HEK293 (cell line): Measurements from ENCODE around the gene TMEM143.

Experiments
- MZF1 ChIP-seq: fragments of 450-650 bp; formaldehyde crosslinking; IDR thresholded peaks from 2 replicates; pipeline ENCODE4 v1.5.1; 2017; ENCODE audit warnings: missing biosample characterization, missing genetic modification characterization, borderline replicate concordance
- OVOL3 ChIP-seq: fragments of 450-650 bp; formaldehyde crosslinking; IDR thresholded peaks from 2 replicates; pipeline ENCODE4 v1.5.1; 2016; ENCODE audit warnings: missing biosample characterization, missing genetic modification characterization
- PBX3 ChIP-seq: sonication (generic); formaldehyde crosslinking; IDR thresholded peaks from 2 replicates; pipeline ENCODE4 v1.8.1; 2022; ENCODE audit warnings: mild to moderate bottlenecking, moderate library complexity, missing genetic modification reagents
- REPIN1 ChIP-seq: fragments of 450-650 bp; formaldehyde crosslinking; IDR thresholded peaks from 2 replicates; pipeline ENCODE4 v1.5.1; 2017; ENCODE audit warnings: missing biosample characterization, missing genetic modification characterization, low read depth
- ZBTB11 ChIP-seq: fragments of 450-650 bp; formaldehyde crosslinking; conservative IDR thresholded peaks from 2 replicates; pipeline ENCODE4 v1.5.1; 2016; ENCODE audit warnings: low read depth, missing biosample characterization, missing genetic modification characterization
- ZBTB49 ChIP-seq: fragments of 450-650 bp; formaldehyde crosslinking; IDR thresholded peaks from 2 replicates; pipeline ENCODE4 v1.5.1; 2016; ENCODE audit warnings: missing biosample characterization, missing genetic modification characterization, low read depth
- ZNF169 ChIP-seq: fragments of 450-650 bp; formaldehyde crosslinking; IDR thresholded peaks from 2 replicates; pipeline ENCODE4 v1.5.1; 2016; ENCODE audit warnings: missing biosample characterization, missing genetic modification characterization
- ZNF175 ChIP-seq: fragments of 450-650 bp; formaldehyde crosslinking; IDR thresholded peaks from 2 replicates; pipeline ENCODE4 v1.5.1; 2016; ENCODE audit warnings: missing biosample characterization, missing genetic modification characterization
- ZNF239 ChIP-seq: fragments of 450-650 bp; formaldehyde crosslinking; IDR thresholded peaks from 2 replicates; pipeline ENCODE4 v1.5.1; 2016; ENCODE audit warnings: missing biosample characterization, missing genetic modification characterization
- ZNF48 ChIP-seq: fragments of 450-650 bp; formaldehyde crosslinking; IDR thresholded peaks from 2 replicates; pipeline ENCODE4 v1.5.1; 2016; ENCODE audit warnings: missing biosample characterization, missing genetic modification characterization
- ZNF529 ChIP-seq: fragments of 450-650 bp; formaldehyde crosslinking; IDR thresholded peaks from 2 replicates; pipeline ENCODE4 v1.5.1; 2017; ENCODE audit warnings: missing genetic modification characterization, missing biosample characterization; ENCODE audit not compliant: insufficient replicate concordance
- ZNF558 ChIP-seq: fragments of 450-650 bp; formaldehyde crosslinking; IDR thresholded peaks from 2 replicates; pipeline ENCODE4 v1.5.1; 2016; ENCODE audit warnings: missing biosample characterization, missing genetic modification characterization
- ZNF629 ChIP-seq: fragments of 450-650 bp; formaldehyde crosslinking; IDR thresholded peaks from 2 replicates; pipeline ENCODE4 v1.5.1; 2017; ENCODE audit warnings: missing biosample characterization, missing genetic modification characterization
- ZNF768 ChIP-seq: fragments of 450-650 bp; formaldehyde crosslinking; IDR thresholded peaks from 2 replicates; pipeline ENCODE4 v1.5.1; 2018; ENCODE audit warnings: missing biosample characterization, mild to moderate bottlenecking, missing genetic modification characterization
- ZNF776 ChIP-seq: fragments of 450-650 bp; formaldehyde crosslinking; IDR thresholded peaks from 2 replicates; pipeline ENCODE4 v1.5.0; 2017; ENCODE audit warnings: missing biosample characterization, missing genetic modification characterization, borderline replicate concordance
- ZNF785 ChIP-seq: fragments of 450-650 bp; formaldehyde crosslinking; IDR thresholded peaks from 2 replicates; pipeline ENCODE4 v1.5.1; 2016; ENCODE audit warnings: missing biosample characterization, missing genetic modification characterization
- TF ChIP-seq, protein P1 (sequence below): fragments of 450-650 bp; formaldehyde crosslinking; IDR thresholded peaks from 2 replicates; pipeline ENCODE4 v1.5.1; 2016; ENCODE audit warnings: missing biosample characterization, missing genetic modification characterization
- TF ChIP-seq, protein P2 (sequence below): fragments of 450-650 bp; formaldehyde crosslinking; IDR thresholded peaks from 2 replicates; pipeline ENCODE4 v1.5.1; 2016; ENCODE audit warnings: missing biosample characterization, missing genetic modification characterization
- TF ChIP-seq, protein P3 (sequence below): fragments of 450-650 bp; IDR thresholded peaks from 2 replicates; pipeline ENCODE4 v1.5.1; 2018; ENCODE audit warnings: missing biosample characterization, mild to moderate bottlenecking, missing genetic modification characterization
- TF ChIP-seq, protein P4 (sequence below): fragments of 450-650 bp; formaldehyde crosslinking; IDR thresholded peaks from 2 replicates; pipeline ENCODE4 v1.5.1; 2016; ENCODE audit warnings: missing biosample characterization, missing genetic modification characterization

TMEM143 gene

DNA sequence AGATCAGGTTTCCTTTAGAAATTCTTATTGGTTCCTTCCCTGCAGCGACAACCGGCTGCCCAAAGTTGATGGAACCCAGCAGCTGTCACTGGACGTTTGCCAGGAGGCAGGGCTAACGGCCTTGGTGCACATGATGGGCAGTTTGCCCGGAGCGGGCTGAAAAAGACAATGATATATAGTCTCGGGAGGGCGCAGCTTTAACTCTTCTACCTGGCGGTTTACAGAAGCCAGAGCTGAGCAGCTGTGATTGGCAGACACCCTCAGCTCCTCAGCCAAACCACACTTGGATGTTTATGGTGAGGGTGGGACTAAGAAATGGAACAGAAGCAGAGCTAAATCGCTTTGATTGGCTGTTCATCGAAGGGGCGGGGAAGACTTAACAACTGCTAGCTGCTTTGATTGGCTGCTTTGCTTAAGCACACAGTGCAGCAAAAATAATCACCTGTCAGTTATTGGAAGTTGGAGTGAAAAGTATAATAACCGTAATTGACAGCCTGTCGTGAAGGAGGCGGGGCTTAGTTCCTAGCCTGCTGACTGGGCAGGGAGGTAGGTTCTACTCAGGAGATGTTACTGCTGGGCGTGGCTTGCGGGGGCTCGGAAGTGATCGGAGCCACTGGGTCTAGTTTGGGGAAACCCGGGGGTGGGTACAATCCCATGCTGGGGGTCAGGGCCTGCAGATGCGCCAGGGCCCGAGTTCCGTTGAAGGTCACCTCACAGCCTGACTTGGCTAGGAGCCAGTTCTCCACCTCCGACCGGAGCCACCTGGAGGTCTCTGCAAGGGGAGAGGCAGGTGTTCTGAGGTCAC lies 30.9 kb downstream of the TMEM143 start (continued):
- TF ChIP-seq, protein P1, sequence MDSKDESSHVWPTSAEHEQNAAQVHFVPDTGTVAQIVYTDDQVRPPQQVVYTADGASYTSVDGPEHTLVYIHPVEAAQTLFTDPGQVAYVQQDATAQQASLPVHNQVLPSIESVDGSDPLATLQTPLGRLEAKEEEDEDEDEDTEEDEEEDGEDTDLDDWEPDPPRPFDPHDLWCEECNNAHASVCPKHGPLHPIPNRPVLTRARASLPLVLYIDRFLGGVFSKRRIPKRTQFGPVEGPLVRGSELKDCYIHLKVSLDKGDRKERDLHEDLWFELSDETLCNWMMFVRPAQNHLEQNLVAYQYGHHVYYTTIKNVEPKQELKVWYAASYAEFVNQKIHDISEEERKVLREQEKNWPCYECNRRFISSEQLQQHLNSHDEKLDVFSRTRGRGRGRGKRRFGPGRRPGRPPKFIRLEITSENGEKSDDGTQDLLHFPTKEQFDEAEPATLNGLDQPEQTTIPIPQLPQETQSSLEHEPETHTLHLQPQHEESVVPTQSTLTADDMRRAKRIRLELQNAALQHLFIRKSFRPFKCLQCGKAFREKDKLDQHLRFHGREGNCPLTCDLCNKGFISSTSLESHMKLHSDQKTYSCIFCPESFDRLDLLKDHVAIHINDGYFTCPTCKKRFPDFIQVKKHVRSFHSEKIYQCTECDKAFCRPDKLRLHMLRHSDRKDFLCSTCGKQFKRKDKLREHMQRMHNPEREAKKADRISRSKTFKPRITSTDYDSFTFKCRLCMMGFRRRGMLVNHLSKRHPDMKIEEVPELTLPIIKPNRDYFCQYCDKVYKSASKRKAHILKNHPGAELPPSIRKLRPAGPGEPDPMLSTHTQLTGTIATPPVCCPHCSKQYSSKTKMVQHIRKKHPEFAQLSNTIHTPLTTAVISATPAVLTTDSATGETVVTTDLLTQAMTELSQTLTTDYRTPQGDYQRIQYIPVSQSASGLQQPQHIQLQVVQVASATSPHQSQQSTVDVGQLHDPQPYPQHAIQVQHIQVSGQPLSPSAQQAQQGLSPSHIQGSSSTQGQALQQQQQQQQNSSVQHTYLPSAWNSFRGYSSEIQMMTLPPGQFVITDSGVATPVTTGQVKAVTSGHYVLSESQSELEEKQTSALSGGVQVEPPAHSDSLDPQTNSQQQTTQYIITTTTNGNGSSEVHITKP (tag by site-specific recombination) = peak; percentile 78
- TF ChIP-seq, protein P2, sequence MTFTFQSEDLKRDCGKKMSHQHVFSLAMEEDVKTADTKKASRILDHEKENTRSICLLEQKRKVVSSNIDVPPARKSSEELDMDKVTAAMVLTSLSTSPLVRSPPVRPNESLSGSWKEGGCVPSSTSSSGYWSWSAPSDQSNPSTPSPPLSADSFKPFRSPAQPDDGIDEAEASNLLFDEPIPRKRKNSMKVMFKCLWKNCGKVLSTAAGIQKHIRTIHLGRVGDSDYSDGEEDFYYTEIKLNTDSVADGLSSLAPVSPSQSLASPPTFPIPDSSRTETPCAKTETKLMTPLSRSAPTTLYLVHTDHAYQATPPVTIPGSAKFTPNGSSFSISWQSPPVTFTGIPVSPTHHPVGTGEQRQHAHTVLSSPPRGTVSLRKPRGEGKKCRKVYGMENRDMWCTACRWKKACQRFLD (tag by site-specific recombination) = no peak
- TF ChIP-seq PBX3 (CRISPR knock-in tag) = peak; percentile 85
- TF ChIP-seq, protein P3, sequence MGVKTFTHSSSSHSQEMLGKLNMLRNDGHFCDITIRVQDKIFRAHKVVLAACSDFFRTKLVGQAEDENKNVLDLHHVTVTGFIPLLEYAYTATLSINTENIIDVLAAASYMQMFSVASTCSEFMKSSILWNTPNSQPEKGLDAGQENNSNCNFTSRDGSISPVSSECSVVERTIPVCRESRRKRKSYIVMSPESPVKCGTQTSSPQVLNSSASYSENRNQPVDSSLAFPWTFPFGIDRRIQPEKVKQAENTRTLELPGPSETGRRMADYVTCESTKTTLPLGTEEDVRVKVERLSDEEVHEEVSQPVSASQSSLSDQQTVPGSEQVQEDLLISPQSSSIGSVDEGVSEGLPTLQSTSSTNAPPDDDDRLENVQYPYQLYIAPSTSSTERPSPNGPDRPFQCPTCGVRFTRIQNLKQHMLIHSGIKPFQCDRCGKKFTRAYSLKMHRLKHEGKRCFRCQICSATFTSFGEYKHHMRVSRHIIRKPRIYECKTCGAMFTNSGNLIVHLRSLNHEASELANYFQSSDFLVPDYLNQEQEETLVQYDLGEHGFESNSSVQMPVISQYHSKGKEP (tag by site-specific recombination) = peak; percentile 90
- TF ChIP-seq ZNF169 = no peak
- TF ChIP-seq ZNF785 (tag by site-specific recombination) = no peak
- peak; percentile 61 for TF ChIP-seq ZNF629
- TF ChIP-seq ZNF558 (tag by site-specific recombination) = no peak
- TF ChIP-seq ZBTB49 = no peak
- TF ChIP-seq ZNF175 (tag by site-specific recombination) = no peak
- TF ChIP-seq REPIN1 (tag by site-specific recombination) = no peak
- no peak for TF ChIP-seq ZNF776 (tag by site-specific recombination)
- no peak for TF ChIP-seq ZNF529
- TF ChIP-seq OVOL3 (tag by site-specific recombination) = peak; percentile 83; the same call in 1 of the 2 replicates
- TF ChIP-seq ZNF768 (tag by site-specific recombination) = no peak
- TF ChIP-seq MZF1 = no peak
- TF ChIP-seq ZNF48 (tag by site-specific recombination) = no peak
- TF ChIP-seq, protein P4, sequence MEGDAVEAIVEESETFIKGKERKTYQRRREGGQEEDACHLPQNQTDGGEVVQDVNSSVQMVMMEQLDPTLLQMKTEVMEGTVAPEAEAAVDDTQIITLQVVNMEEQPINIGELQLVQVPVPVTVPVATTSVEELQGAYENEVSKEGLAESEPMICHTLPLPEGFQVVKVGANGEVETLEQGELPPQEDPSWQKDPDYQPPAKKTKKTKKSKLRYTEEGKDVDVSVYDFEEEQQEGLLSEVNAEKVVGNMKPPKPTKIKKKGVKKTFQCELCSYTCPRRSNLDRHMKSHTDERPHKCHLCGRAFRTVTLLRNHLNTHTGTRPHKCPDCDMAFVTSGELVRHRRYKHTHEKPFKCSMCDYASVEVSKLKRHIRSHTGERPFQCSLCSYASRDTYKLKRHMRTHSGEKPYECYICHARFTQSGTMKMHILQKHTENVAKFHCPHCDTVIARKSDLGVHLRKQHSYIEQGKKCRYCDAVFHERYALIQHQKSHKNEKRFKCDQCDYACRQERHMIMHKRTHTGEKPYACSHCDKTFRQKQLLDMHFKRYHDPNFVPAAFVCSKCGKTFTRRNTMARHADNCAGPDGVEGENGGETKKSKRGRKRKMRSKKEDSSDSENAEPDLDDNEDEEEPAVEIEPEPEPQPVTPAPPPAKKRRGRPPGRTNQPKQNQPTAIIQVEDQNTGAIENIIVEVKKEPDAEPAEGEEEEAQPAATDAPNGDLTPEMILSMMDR (tag by site-specific recombination) = no peak
- 0 out of 2 replicates have a peak, but pooled peaks have one; percentile 14 for TF ChIP-seq ZBTB11 (tag by site-specific recombination)
- no peak for TF ChIP-seq ZNF239
